SU-DHL-6 (cell line): ENCODE results near the gene WDR18.

Experiments used
- H2AFZ ChIP-seq: fragments of 200-600 bp; sonication (generic); 2 replicates; pipeline ENCODE4 v1.6.1; 2014; ENCODE audit warnings: low read depth, mild to moderate bottlenecking, moderate library complexity, mixed read lengths, antibody characterized with exemption, low read length; ENCODE audit not compliant: severe bottlenecking
- H3F3A ChIP-seq: fragments of 200-600 bp; shearing (Covaris generic); 2 replicates; pipeline ENCODE4 v1.6.0; 2016; ENCODE audit warnings: antibody characterized with exemption, mild to moderate bottlenecking; ENCODE audit not compliant: insufficient read depth
- H3K27ac ChIP-seq: fragments of 200-600 bp; sonication (generic); 2 replicates; pipeline ENCODE4 v1.5.1; 2016; ENCODE audit warnings: low read depth, mild to moderate bottlenecking, low read length, moderate library complexity, mixed read lengths
- H3K27me3 ChIP-seq: fragments of 200-600 bp; sonication (generic), shearing (Covaris generic); 2 replicates; pipeline ENCODE4 v1.6.0; 2014; ENCODE audit warnings: mild to moderate bottlenecking, low read length
- H3K36me3 ChIP-seq: fragments of 200-600 bp; sonication (generic); 2 replicates; pipeline ENCODE4 v1.6.1; 2014; ENCODE audit warnings: mild to moderate bottlenecking, low read length, mixed read lengths
- H3K4me2 ChIP-seq: fragments of 300-600, 200-600 bp; shearing (Covaris generic), sonication (generic); 2 replicates; pipeline ENCODE4 v1.6.0; 2014; ENCODE audit warnings: low read length, low read depth, mild to moderate bottlenecking; ENCODE audit not compliant: poor library complexity, severe bottlenecking
- H3K4me3 ChIP-seq: fragments of 200-600 bp; sonication (generic); 2 replicates; pipeline ENCODE4 v1.5.1; 2014; ENCODE audit warnings: antibody characterized with exemption, low read length, mild to moderate bottlenecking, mixed read lengths; ENCODE audit not compliant: insufficient read depth, poor library complexity, severe bottlenecking
- H3K79me2 ChIP-seq: fragments of 200-600 bp; sonication (generic); 2 replicates; pipeline ENCODE4 v1.6.1; 2014; ENCODE audit warnings: mild to moderate bottlenecking, low read length, moderate library complexity; ENCODE audit not compliant: insufficient read depth
- H3K9ac ChIP-seq: fragments of 200-600 bp; sonication (generic); 2 replicates; pipeline ENCODE4 v1.7.0; 2014; ENCODE audit warnings: mild to moderate bottlenecking, low read length
- H3K9me2 ChIP-seq: fragments of 200-600 bp; sonication (generic); replicated peaks from 2 replicates; pipeline ENCODE4 v1.6.1; 2014; ENCODE audit warnings: low read length; ENCODE audit not compliant: insufficient read depth
- H3K9me3 ChIP-seq: fragments of 200-600 bp; sonication (generic); 2 replicates; pipeline ENCODE4 v1.6.1; 2014; ENCODE audit warnings: low read length, mixed read lengths; ENCODE audit not compliant: insufficient read depth
- H4K20me1 ChIP-seq: fragments of 200-600 bp; sonication (generic); 2 replicates; pipeline ENCODE4 v1.6.1; 2014; ENCODE audit warnings: low read depth, mild to moderate bottlenecking, antibody characterized with exemption, low read length, moderate library complexity, mixed read lengths
- EZH2phosphoT487 ChIP-seq: fragments of 200-600 bp; sonication (generic), shearing (Covaris generic); conservative IDR thresholded peaks from 2 replicates; pipeline ENCODE4 v1.6.1; 2018; ENCODE audit warnings: mild to moderate bottlenecking, antibody characterized with exemption, low read length, moderate library complexity, mixed read lengths
- TF ChIP-seq, protein P1 (sequence below): fragments of 200-600 bp; sonication (generic); IDR thresholded peaks from one replicate; pipeline ENCODE4 v1.5.1; 2017; ENCODE audit warnings: antibody characterized with exemption, mild to moderate bottlenecking, low read length, moderate library complexity; ENCODE audit not compliant: insufficient read depth, poor library complexity, severe bottlenecking

The WDR18 gene, protein sequence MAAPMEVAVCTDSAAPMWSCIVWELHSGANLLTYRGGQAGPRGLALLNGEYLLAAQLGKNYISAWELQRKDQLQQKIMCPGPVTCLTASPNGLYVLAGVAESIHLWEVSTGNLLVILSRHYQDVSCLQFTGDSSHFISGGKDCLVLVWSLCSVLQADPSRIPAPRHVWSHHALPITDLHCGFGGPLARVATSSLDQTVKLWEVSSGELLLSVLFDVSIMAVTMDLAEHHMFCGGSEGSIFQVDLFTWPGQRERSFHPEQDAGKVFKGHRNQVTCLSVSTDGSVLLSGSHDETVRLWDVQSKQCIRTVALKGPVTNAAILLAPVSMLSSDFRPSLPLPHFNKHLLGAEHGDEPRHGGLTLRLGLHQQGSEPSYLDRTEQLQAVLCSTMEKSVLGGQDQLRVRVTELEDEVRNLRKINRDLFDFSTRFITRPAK

DNA sequence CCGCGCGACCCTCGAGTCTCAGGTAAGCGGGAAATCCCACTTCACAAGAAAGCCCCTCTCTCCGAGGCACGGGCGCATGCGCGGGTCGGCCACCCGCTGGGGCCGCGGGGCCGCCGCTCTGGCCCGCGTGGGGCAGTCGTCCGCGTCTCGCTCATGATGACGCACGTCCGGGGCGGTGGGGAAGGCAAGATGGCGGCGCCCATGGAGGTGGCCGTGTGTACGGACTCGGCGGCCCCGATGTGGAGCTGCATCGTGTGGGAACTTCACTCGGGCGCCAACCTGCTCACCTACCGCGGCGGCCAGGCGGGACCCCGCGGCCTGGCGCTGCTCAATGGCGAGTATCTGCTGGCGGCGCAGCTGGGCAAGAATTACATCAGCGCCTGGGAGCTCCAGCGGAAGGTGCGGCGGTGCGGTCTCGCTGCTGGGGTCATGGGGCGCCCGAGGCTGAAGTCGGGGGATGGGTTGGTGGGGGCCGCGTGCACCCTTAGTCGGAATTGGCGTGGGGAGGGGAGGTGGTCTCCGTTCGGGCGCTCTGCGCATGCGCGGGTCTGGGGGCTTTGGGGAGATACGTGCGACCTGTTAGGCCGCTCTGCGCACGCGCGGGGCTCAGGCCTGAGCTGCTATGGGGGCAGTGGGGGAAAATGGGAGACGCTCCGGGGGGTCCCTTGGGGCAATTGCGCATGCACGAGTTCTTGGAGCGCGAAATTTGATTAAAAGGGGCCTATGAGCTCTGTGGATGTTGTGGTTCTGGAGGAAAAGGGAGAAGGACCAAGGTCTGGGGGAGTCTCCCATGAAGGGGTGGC is at the start of gene WDR18:
WDR18 (plus strand) TSS at position 181 of the 803 bp plus-strand sequence; CDS start at position 190, 9 bp downstream.
- 0 out of 2 replicates have a peak, but pooled peaks cover 6% of the 10 kb centered on the region for H3K79me2 ChIP-seq
- H3F3A ChIP-seq = peaks cover 9% of the 10 kb centered on the region
- peak within 1 kb of the TSS; percentile 83 for H3K9ac ChIP-seq
- H4K20me1 ChIP-seq = no peaks in the 10 kb centered on the region
- H3K9me3 ChIP-seq = no peaks in the 10 kb centered on the region
- no peaks in the 10 kb centered on the region for H3K27me3 ChIP-seq
- no peaks in the 10 kb centered on the region for H3K36me3 ChIP-seq
- H3K27ac ChIP-seq = peak within 1 kb of the TSS; percentile 7; the same call in 1 of the 2 replicates
- peak within 1 kb of the TSS; percentile 75 for H3K4me2 ChIP-seq
- TF ChIP-seq EZH2phosphoT487 = no peak
- TF ChIP-seq, protein P1, sequence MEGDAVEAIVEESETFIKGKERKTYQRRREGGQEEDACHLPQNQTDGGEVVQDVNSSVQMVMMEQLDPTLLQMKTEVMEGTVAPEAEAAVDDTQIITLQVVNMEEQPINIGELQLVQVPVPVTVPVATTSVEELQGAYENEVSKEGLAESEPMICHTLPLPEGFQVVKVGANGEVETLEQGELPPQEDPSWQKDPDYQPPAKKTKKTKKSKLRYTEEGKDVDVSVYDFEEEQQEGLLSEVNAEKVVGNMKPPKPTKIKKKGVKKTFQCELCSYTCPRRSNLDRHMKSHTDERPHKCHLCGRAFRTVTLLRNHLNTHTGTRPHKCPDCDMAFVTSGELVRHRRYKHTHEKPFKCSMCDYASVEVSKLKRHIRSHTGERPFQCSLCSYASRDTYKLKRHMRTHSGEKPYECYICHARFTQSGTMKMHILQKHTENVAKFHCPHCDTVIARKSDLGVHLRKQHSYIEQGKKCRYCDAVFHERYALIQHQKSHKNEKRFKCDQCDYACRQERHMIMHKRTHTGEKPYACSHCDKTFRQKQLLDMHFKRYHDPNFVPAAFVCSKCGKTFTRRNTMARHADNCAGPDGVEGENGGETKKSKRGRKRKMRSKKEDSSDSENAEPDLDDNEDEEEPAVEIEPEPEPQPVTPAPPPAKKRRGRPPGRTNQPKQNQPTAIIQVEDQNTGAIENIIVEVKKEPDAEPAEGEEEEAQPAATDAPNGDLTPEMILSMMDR = no peak
- H3K9me2 ChIP-seq = no peaks in the 10 kb centered on the region
- H3K4me3 ChIP-seq = peak within 1 kb of the TSS; percentile 92
- H2AFZ ChIP-seq = peak within 1 kb of the TSS; percentile 87

DNA sequence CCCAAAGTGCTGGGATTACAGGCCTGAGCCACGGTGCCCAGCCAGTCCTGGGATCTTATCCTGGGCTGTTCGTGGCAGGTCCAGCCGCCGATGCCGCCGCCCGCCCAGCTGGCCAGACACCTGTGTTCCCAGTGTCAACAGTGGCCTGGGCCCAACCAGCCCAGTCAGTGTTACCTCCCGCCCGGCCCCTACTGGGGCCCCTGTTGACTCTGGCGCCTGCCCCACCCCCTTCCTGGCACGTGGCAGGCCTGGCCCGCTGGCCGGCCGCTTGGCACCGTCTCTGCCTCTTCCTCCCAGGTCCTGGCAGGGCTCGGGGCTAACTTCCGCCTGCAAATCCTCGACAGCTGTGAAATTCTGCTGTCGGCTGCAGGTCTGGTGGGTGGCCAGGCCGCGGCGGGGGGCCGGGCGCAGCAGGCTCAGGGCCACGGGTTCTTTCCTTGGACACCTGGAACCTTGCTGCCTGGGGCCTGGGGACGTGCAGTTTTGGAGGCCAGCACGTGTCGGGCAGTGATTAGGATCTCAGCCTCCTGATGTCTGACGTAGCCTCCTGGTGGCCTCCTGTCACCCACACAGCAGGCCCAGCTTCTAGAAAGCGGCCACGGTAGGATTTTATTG is 49.2 kb upstream of the WDR18 start:
- H3K79me2 ChIP-seq = no peaks in the 10 kb centered on the region
- no peaks in the 10 kb centered on the region for H4K20me1 ChIP-seq
- no peaks in the 10 kb centered on the region for H3K9me2 ChIP-seq
- H3K4me3 ChIP-seq = no peak overlapping the region
- no peak overlapping the region for H2AFZ ChIP-seq
- H3F3A ChIP-seq = no peaks in the 10 kb centered on the region
- H3K27ac ChIP-seq = no peak overlapping the region
- H3K36me3 ChIP-seq = no peaks in the 10 kb centered on the region
- TF ChIP-seq, protein P1 = no peak
- TF ChIP-seq EZH2phosphoT487 = no peak
- no peak overlapping the region for H3K4me2 ChIP-seq
- no peaks in the 10 kb centered on the region for H3K9me3 ChIP-seq
- no peak overlapping the region for H3K9ac ChIP-seq
- H3K27me3 ChIP-seq = no peaks in the 10 kb centered on the region

DNA sequence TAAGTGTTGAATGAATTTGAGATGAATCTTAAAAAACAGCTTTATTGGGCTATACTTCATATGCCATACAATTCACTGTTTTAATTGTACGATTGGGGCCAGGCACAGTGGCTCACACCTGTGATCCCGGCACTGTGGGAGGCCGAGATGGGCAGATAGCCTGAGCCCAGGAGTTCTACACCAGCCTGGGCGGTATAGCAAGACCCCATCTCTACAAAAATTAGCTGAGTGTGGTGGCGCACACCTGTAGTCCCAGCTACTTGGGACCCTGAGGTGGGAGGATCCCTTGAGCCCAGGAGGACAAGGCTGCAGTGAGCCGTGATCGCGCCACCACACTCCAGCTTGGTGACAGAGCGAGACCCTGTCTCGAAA is 48.0 kb upstream of the WDR18 start:
- H3K9ac ChIP-seq = no peak overlapping the region
- H3K36me3 ChIP-seq = no peaks in the 10 kb centered on the region
- H3F3A ChIP-seq = no peaks in the 10 kb centered on the region
- no peak overlapping the region for H2AFZ ChIP-seq
- H3K4me3 ChIP-seq = no peak overlapping the region
- no peak for TF ChIP-seq EZH2phosphoT487
- TF ChIP-seq, protein P1 = no peak
- no peaks in the 10 kb centered on the region for H3K9me3 ChIP-seq
- H3K27me3 ChIP-seq = no peaks in the 10 kb centered on the region
- no peak overlapping the region for H3K27ac ChIP-seq
- no peak overlapping the region for H3K4me2 ChIP-seq
- no peaks in the 10 kb centered on the region for H4K20me1 ChIP-seq
- no peaks in the 10 kb centered on the region for H3K79me2 ChIP-seq
- no peaks in the 10 kb centered on the region for H3K9me2 ChIP-seq
